Kidney (tissue), 14 donors: ENCODE measurements around the gene VPS8. TPM values are rescaled to one million over a fixed set of nuclear protein-coding genes. Genes with fewer than 3 reads are reported as not detected.

ENCODE experiments used
- DNase-seq, 5 donors: peaks; one replicate each; pipeline ENCODE4 v3.0.0-alpha.2; 2013 to 2020
- FAIRE-seq: peaks from 2 replicates; lab custom pipeline; 2012; peaks lifted over from hg19 to GRCh38; lab: Jason Lieb, UNC
- H3K27ac ChIP-seq, 2 donors: one replicate each; pipeline ENCODE4 v1.7.0; 2013; ENCODE audit warnings: low read depth in 2 of 2, low read length in 2 of 2, inconsistent platforms in 1 of 2
- H3K27me3 ChIP-seq: one replicate; pipeline ENCODE4 v1.7.1; 2013; ENCODE audit warnings: low read length, inconsistent platforms; ENCODE audit not compliant: control insufficient read depth, insufficient read depth
- H3K36me3 ChIP-seq, 3 donors: one replicate each; pipeline versions ENCODE4 v1.7.0 to v1.7.1; 2013; ENCODE audit warnings: low read length in 3 of 3, control low read depth in 1 of 3, inconsistent platforms in 1 of 3; ENCODE audit not compliant: insufficient read depth in 3 of 3, control insufficient read depth in 2 of 3
- H3K4me1 ChIP-seq, 3 donors: one replicate each; pipeline versions ENCODE4 v1.7.0 to v1.7.1; 2013; ENCODE audit warnings: low read length in 3 of 3, inconsistent platforms in 1 of 3, low read depth in 1 of 3; ENCODE audit not compliant: control insufficient read depth in 2 of 3, insufficient read depth in 2 of 3
- H3K4me3 ChIP-seq, 3 donors: one replicate each; pipeline versions ENCODE4 v1.7.0 to v1.8.1; 2013; ENCODE audit warnings: low read length in 3 of 3, control low read depth in 1 of 3, inconsistent platforms in 1 of 3
- H3K9ac ChIP-seq, 3 donors: one replicate each; pipeline versions ENCODE4 v1.7.0 to v1.7.1; 2013; ENCODE audit warnings: low read length in 3 of 3, control low read depth in 1 of 3, inconsistent platforms in 1 of 3
- H3K9me3 ChIP-seq, 3 donors: one replicate each; pipeline versions ENCODE4 v1.7.0 to v1.7.1; 2013; ENCODE audit warnings: low read length in 3 of 3, control low read depth in 1 of 3, inconsistent platforms in 1 of 3; ENCODE audit not compliant: control insufficient read depth in 2 of 3, insufficient read depth in 1 of 3
- CTCF ChIP-seq: IDR thresholded peaks from 3 replicates; pipeline ENCODE4 v1.5.1; 2012; ENCODE audit warnings: mild to moderate bottlenecking, moderate library complexity, borderline replicate concordance; ENCODE audit not compliant: insufficient read depth; ENCODE audit errors: extremely low read depth
- intact Hi-C: fragments of 100-400 bp; cut with DNase I; formaldehyde crosslinking; loops from one replicate; pipeline ENCODE4 v1.11.1; 2022
- polyA plus RNA-seq: library from polyadenylated mRNA; stranded (reverse); fragments of 350-450 nt; fragmentation: Illumina TruSeq; extraction: RNeasy Lipid Tissue Mini Kit (QIAGEN cat#74804); gene quantifications from one replicate; pipeline ENCODE4 v1.2.3, GENCODE V29; 2014; ENCODE audit warnings: low read depth, low replicate concordance; ENCODE audit not compliant: insufficient read depth
- total RNA-seq: library from RNA; stranded (reverse); fragmentation: NEBNext Ultra II Directional; extraction: Animal tissue kit (Norgen Biotek cat#: 25700); gene quantifications from one replicate; pipeline ENCODE4 v1.2.1, GENCODE V29; 2021
- donor health status: control.
- donor health status: control.
- donor health status: control.
- donor health status: control.
- donor health status: control.
- donor health status: DM: yes; HTN: yes; CAD: no.
- donor health status: Normal renal cell carcinoma (clear cell type).

The VPS8 gene
- total and polyA plus RNA-seq, 2 donors from 2014 or later, result 10.8 to 55.0 TPM

GRCh38 chr3:184832903-184833302 is 20.9 kb downstream of the VPS8 start:
- intact Hi-C loops, result no loop called here
- no peak overlapping the region for H3K27ac ChIP-seq
- H3K36me3 ChIP-seq, result peaks cover 0 to 7% (median 7%) of the 10 kb centered on the region in 3 donors
- H3K9me3 ChIP-seq, result no peaks in the 10 kb centered on the region
- no peak for DNase-seq
- no peak for TF ChIP-seq CTCF
- H3K27me3 ChIP-seq, result no peaks in the 10 kb centered on the region
- no peak overlapping the region for H3K4me3 ChIP-seq
- no peak for FAIRE-seq
- H3K4me1 ChIP-seq, result no peaks in the 10 kb centered on the region
- H3K9ac ChIP-seq, result no peak overlapping the region

- H3K4me3 ChIP-seq, result no peak overlapping the region
- no peaks in the 10 kb centered on the region for H3K27me3 ChIP-seq
- no peak overlapping the region for H3K27ac ChIP-seq
- intact Hi-C loops, result no loop called here
- DNase-seq, result no peak
- TF ChIP-seq CTCF, result no peak
- H3K9ac ChIP-seq, result no peak overlapping the region
- H3K36me3 ChIP-seq, result peaks cover 0 to 13% (median 7%) of the 10 kb centered on the region in 3 donors
- no peaks in the 10 kb centered on the region for H3K4me1 ChIP-seq
- no peaks in the 10 kb centered on the region for H3K9me3 ChIP-seq
- FAIRE-seq, result no peak
Measured at GRCh38 chr3:184836090-184836822, 24.3 kb downstream of the VPS8 start.

- FAIRE-seq (no peak), DNase-seq (no peak)
- no peak for TF ChIP-seq CTCF
- Histone ChIP-seq H3K27me3 (no peaks in the 10 kb centered on the region), H3K36me3 (peaks cover 0 to 11% (median 0%) of the 10 kb centered on the region in 3 donors), H3K4me3 (no peak overlapping the region), H3K4me1 (no peaks in the 10 kb centered on the region), H3K27ac (no peak overlapping the region), H3K9me3 (no peaks in the 10 kb centered on the region), H3K9ac (no peak overlapping the region)
- intact Hi-C loops, result no loop called here
Measured at GRCh38 chr3:184842433-184842832, 30.5 kb downstream of the VPS8 start.

GRCh38 chr3:184845819-184846218 is 33.9 kb downstream of the VPS8 start:
- FAIRE-seq, result no peak
- TF ChIP-seq CTCF, result no peak

More at GRCh38 chr3:184845819-184846218, 33.9 kb downstream of the VPS8 start:
- Histone ChIP-seq H3K36me3 (peaks cover 0 to 9% (median 0%) of the 10 kb centered on the region in 3 donors), H3K4me1 (no peaks in the 10 kb centered on the region), H3K9me3 (no peaks in the 10 kb centered on the region), H3K27me3 (no peaks in the 10 kb centered on the region), H3K4me3 (no peak overlapping the region), H3K27ac (no peak overlapping the region), H3K9ac (no peak overlapping the region)
- DNase-seq, result no peak
- intact Hi-C loops, result no loop called here
